ENCODE data around the gene PKP4.

PKP4 gene

DNA sequence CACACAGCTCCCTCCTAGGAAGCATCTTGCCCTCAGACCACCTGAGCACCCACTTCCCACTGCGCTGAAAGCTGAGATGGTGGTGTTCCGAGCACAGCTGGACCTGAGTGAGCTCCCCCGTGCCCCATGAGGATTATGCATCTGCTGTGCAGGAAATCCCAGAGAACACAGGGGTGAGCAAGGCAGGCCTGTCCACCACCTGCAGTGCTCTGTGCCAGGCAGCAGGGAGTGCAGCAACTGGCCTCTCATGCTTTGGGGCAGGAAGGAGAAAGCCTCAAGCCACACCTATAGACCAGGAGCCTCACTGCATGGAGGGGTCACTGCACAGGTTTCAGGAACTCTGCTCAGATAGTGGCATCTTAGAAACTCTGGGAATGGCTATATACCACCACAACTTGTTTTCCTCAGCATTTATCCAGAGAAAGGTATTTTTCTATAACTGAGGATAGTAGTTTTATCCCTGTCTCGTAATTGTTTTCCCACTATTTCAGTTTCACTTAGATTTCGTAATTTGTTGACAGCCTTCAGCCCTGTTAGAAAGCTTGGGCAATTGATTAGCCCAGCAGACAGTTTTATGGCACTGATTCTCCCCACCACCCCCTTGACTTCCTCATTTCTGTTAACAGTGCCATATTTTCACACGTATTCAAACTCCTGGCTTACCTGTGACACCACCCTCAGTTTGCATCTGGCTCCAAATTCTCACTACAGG is 194.1 kb downstream of the PKP4 start:
- Histone ChIP-seq H3K27ac (ENCODE audit: low read length) (no peak overlapping the region), H2AFZ (ENCODE audit: low read depth, low read length) (no peak overlapping the region), H3K79me2 (ENCODE audit: insufficient read depth, low read length) (no peaks in the 10 kb centered on the region), H3K36me3 (ENCODE audit: insufficient read depth, low read length) (no peaks in the 10 kb centered on the region; the same call in 1 of the 2 replicates), H3K4me1 (ENCODE audit: insufficient read depth, low read length) (no peaks in the 10 kb centered on the region), H3K9ac (ENCODE audit: low read depth, low read length) (no peak overlapping the region), H4K20me1 (ENCODE audit: insufficient read depth, low read length) (no peaks in the 10 kb centered on the region), H3K4me3 (ENCODE audit: low read depth in 1 of 2, low read length in 2 of 2) (no peak overlapping the region), H3K4me2 (ENCODE audit: insufficient read depth, low read length) (no peak overlapping the region), H3K27me3 (ENCODE audit: insufficient read depth, low read length, poor library complexity) (no peaks in the 10 kb centered on the region), H3K9me3 (ENCODE audit: insufficient read depth, low read length, severe bottlenecking) (no peaks in the 10 kb centered on the region)
- ATAC-seq (ENCODE audit: insufficient read depth, low read depth) (0 out of 3 replicates have a peak, but pooled peaks have one; percentile 17), DNase-seq (no peak)
- TF ChIP-seq CTCF (IDR thresholded peaks at IDR 0.05; ENCODE audit: borderline replicate concordance, extremely low read depth, low read length, poor library complexity, severe bottlenecking) = no peak
- no peak for TF ChIP-seq EZH2 (IDR thresholded peaks at IDR 0.05; ENCODE audit: borderline replicate concordance, low read depth, low read length, severe bottlenecking)

GRCh38 chr2:158651358-158652057 is 194.8 kb downstream of the PKP4 start:
- no peak for TF ChIP-seq CTCF (IDR thresholded peaks at IDR 0.05; ENCODE audit: borderline replicate concordance, extremely low read depth, low read length, poor library complexity, severe bottlenecking)
- H3K27ac ChIP-seq (ENCODE audit: low read length) = no peak overlapping the region
- no peaks in the 10 kb centered on the region for H3K27me3 ChIP-seq (ENCODE audit: insufficient read depth, low read length, poor library complexity)

DNA sequence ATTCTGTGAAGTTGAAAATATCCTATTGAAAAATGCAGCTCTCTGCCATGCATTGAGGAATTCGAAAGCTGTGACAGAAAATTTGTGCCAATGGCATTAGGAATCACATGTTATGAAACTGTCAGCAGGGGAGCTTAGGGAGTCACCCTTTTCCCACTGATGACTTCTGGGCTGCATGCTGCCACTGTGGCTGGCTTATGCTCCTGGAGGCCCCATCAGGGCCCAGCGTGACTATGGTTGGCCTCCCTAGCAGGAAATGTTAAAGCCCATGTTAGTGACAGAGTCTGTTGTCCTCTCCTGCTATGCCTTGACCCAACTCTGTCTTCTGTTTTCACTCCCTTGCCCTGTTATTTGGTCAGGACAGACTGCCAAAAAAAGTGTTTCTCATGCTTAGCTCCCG is 198.9 kb downstream of the PKP4 start:
- ATAC-seq (ENCODE audit: insufficient read depth, low read depth) (no peak), DNase-seq (no peak)
- no peak overlapping the region for H3K27ac ChIP-seq (ENCODE audit: low read length)
- no peaks in the 10 kb centered on the region for H4K20me1 ChIP-seq (ENCODE audit: insufficient read depth, low read length)
- no peak overlapping the region for H3K4me2 ChIP-seq (ENCODE audit: insufficient read depth, low read length)
- no peak overlapping the region for H2AFZ ChIP-seq (ENCODE audit: low read depth, low read length)
- no peak for TF ChIP-seq CTCF (IDR thresholded peaks at IDR 0.05; ENCODE audit: borderline replicate concordance, extremely low read depth, low read length, poor library complexity, severe bottlenecking)
- TF ChIP-seq EZH2 (IDR thresholded peaks at IDR 0.05; ENCODE audit: borderline replicate concordance, low read depth, low read length, severe bottlenecking) = no peak
- H3K27me3 ChIP-seq (ENCODE audit: insufficient read depth, low read length, poor library complexity) = no peaks in the 10 kb centered on the region
- no peaks in the 10 kb centered on the region for H3K9me3 ChIP-seq (ENCODE audit: insufficient read depth, low read length, severe bottlenecking)
- no peak overlapping the region for H3K4me3 ChIP-seq (ENCODE audit: low read depth in 1 of 2, low read length in 2 of 2)
- H3K4me1 ChIP-seq (ENCODE audit: insufficient read depth, low read length) = no peaks in the 10 kb centered on the region
- H3K79me2 ChIP-seq (ENCODE audit: insufficient read depth, low read length) = no peaks in the 10 kb centered on the region
- no peak overlapping the region for H3K9ac ChIP-seq (ENCODE audit: low read depth, low read length)
- peaks cover 7% of the 10 kb centered on the region; the same call in 1 of the 2 replicates for H3K36me3 ChIP-seq (ENCODE audit: insufficient read depth, low read length)

More at GRCh38 chr2:158651358-158652057, 194.8 kb downstream of the PKP4 start:
- Histone ChIP-seq H3K9me3 (ENCODE audit: insufficient read depth, low read length, severe bottlenecking) (no peaks in the 10 kb centered on the region), H3K9ac (ENCODE audit: low read depth, low read length) (no peak overlapping the region), H3K4me3 (ENCODE audit: low read depth in 1 of 2, low read length in 2 of 2) (no peak overlapping the region), H3K4me2 (ENCODE audit: insufficient read depth, low read length) (no peak overlapping the region), H3K36me3 (ENCODE audit: insufficient read depth, low read length) (no peaks in the 10 kb centered on the region; the same call in 1 of the 2 replicates), H2AFZ (ENCODE audit: low read depth, low read length) (no peak overlapping the region), H3K79me2 (ENCODE audit: insufficient read depth, low read length) (no peaks in the 10 kb centered on the region), H3K4me1 (ENCODE audit: insufficient read depth, low read length) (no peaks in the 10 kb centered on the region), H4K20me1 (ENCODE audit: insufficient read depth, low read length) (no peaks in the 10 kb centered on the region)
- no peak for DNase-seq
- ATAC-seq (ENCODE audit: insufficient read depth, low read depth) = peak; percentile 27; the same call in 2 of the 3 replicates
